Activated CD8-positive, alpha-beta memory T cell treated with anti-CD3 and anti-CD28 coated beads for 1 hour (primary cell): Measurements from ENCODE around the gene HYCC2.
"Not testable (repeated sequence)": the region's sequence is repeated elsewhere in the genome, so short reads cannot be mapped to it uniquely, and the experiment has no call there.

ENCODE experiments used
- DNase-seq, 2 donors: peaks; one replicate each; pipeline ENCODE4 v3.0.0-alpha.2; 2020; ENCODE audit warnings: low read depth in 1 of 2; ENCODE audit errors: extremely low read depth in 1 of 2

The HYCC2 gene

DNA sequence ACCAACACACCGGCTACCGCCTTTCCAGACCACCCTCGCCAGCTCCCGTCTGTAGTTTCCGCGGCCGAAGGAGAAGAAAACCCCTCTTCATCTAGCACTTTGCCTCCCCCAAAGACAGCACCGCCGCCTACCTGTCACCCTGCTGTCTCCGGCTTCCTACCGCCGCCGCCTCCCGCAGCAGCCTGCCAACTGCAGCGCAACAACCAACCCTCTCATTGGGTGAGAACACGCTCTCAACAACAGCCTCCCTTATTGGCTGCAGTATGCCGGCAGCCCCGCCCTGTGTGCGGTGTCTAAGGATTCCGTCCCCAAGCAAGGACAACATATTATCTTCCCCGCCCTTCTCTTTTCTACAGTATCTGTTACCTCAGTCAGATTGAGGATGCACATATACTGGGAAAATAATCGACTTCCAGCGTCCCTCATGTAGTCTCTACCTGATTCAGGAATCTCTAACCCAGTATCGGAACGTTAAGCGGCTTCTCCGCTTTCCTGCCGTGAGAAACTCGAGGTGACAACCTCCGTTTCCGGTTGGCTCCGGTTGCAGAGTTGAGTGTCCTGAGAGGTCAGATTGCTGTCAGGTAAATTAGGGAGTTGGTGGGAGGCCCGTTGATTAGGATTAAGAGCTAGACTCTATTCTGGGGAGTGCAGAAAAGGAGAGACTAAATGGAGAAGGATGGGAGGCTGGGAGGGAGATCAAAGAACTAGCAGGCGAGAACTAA is at the start of gene HYCC2, which contains the start of gene NDUFB3:
HYCC2 (minus strand) TSS at position 193 of the 722 bp plus-strand sequence. CDS start 47,662 bp downstream, outside the sequence.
NDUFB3 (plus strand) TSS at position 523 of the 722 bp plus-strand sequence. CDS start 6,882 bp downstream, outside the sequence.
- DNase-seq = peak; percentile 80 to 84

DNA sequence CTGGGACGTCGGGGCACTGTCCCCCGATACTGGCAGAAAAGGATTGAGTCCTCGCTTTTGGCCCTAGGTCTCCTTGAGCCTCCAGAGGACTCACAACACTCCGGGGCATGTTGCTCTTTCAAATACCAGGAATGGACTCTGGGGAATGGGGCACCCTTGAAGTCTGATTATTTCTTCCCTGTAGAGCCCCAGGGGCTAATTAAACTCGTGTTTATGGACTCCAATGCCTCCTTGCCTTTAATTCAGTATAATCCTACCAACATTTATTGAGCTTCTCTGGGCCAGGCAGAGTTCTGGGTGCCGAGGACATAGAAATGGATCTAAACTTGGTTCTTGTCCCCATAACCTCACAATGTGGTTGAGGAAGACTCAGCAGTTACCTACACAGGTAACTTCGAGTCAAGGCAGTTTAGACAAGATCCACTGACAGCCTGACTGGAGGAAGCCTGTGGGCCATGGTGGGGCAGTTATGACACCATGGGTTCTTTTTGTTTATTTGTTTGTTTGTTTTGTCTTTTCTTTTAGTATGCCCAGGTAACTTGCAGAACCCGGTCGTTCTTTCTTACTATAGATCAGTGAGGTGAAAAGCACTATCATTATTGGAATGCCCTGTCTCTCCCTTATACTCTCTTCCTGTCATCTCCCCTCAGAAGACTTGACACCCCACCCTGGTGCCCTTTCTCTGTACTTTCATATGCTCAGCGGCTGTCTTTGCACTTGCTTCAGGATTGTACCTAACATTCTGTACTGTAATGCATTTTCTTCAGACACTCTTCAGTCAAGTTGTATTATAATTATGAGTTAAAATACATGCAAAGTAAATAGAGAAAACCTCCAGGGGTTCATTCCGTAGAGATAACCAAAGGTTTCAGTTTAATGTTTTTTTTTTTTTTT is 47.7 kb upstream of the HYCC2 start:
- DNase-seq = no peak

DNA sequence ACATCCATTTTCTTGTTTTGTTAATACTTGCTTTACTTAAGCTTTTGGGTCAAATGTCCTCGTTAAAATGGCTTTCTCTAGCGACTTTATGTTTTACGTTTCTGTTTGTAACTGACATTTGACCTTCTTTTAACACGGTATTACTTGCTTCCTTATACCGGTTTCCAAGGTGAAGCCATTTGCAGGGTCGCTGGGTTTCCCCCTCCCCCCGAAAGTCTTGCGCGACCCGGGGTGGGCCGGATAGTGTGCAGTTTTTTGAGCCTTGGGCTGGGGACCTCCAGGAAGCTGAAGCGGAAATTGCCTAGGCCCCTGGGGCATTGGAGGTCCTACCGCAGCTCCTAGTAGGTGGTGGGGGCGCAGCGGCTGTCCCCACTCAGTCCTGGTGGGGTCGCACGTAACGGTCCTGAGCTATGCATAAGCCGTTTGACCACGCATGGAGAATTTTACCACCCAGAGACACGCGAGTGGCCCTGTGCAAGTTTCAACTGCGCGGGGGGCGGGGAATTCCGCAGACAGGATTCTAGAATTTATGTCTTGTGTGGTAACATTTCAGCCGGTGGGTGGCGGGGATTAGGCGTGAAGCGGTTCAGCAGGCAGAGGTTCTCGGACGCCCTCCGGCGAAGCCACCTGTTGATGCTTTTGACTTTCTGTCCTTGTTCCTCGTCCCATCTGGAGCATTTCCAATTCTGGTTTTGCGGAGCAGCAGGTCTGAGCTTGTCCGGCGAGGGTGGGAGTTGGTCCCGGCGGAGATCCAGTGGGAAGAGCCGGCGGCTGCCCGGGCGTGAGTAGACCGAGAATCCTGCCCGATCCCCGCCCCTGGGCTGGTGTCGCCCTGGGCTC is 46.9 kb upstream of the HYCC2 start:
- DNase-seq = peak; percentile 69 to 77

DNA sequence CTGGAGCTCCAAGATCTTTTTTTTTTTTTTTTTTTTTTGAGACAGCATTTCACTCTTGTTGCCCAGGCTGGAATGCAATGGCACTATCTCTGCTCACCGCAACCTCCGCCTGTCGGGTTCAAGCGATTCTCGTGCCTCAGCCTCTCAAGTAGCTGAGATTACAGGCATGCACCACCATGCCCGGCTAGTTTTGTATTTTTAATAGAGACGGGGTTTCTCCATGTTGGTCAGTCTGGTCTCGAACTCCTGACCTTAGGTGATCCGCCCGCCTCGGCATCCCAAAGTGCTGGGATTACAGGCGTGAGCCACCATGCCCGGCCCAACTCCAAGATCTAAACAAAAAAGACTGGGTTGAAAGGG is 46.2 kb upstream of the HYCC2 start:
- DNase-seq = not testable (repeated sequence)

DNA sequence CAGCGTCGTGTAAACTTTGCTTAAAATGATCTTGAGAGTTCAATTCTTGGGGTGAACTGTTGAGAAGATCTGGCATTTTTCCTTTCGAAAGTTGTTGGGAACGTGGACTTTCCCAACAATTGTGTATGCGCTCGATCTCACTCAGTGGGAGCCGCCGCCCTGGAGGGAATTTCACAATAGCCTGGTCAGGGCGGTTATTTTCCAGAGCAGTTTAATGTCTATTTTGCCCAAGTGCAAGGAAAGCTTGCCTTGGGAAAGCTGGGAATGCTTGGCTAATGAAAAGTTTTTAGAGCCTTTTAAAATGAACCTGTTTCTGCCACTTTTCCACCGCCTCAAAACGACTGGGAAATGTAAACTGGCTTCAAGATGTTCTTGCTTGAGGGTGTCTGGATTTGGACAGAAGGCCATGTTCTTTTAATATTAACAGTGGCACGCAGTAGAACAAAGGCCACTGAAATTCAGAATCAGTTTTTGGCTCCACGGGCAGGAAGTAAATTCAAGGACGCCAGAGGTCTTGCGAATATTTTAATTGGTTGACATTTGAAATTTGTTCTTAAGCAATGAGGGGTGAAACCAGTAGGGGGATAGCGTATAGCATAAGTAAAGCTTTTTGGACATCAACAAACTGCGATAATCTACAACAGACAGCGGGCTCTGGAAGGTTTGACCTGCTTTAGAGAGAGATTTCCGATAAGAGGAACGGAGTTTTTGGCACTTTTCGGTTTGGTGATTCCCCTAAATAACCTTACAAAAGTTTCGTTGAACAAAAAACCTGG is 45.7 kb upstream of the HYCC2 start:
- DNase-seq = no peak

DNA sequence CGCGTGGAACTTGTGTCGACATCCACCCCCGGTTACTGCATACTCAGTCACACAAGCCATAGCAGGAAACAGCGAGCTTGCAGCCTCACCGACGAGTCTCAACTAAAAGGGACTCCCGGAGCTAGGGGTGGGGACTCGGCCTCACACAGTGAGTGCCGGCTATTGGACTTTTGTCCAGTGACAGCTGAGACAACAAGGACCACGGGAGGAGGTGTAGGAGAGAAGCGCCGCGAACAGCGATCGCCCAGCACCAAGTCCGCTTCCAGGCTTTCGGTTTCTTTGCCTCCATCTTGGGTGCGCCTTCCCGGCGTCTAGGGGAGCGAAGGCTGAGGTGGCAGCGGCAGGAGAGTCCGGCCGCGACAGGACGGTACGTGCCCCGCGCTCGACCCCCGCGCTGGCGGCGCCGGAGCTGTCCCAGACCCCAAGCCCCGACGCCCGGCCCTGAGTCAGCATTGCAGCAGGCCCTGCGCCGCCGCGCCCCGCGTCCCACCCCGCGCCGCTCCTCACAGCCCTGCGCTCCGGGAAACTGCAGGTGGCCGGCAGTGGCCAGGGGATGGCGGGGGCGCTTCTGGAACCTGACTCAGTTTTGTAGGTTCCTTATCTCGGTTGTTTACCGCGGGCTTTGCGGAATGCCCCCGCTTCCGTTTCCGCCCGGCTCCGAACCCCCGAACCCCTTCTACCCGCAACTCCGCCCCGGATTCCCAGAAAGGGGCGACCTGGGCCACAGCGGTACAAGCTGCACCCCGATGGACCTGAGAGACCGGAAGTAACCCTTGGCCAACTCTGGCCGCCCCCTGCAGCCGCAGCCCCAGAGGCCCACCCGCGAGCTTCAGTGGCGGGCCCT is 44.9 kb upstream of the HYCC2 start, which contains the start of gene CFLAR:
CFLAR (plus strand) TSS at position 50 of the 844 bp plus-strand sequence. CDS start 13,702 bp downstream, outside the sequence.
- peak in 1 of 2 donors; percentile 60 for DNase-seq

DNA sequence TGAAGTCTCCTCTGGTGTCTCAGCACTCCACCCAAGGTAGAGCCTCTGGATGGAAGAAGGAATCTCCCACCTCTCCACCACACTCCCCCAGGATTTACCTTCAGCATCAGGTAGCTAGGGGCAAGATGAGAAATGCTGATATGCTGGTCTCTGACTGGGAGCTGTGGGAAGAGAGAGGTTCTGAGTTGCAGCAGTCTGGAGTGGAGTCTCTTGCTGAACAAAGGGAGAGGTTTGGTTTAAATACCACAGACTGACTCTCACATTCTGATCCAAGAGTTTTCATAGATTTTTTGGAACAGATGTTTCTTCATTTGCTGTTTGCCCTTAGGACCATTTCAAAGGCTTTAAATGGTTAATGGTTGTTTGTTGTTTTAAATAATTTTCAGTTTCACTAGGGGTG is 43.4 kb upstream of the HYCC2 start:
- DNase-seq = no peak

DNA sequence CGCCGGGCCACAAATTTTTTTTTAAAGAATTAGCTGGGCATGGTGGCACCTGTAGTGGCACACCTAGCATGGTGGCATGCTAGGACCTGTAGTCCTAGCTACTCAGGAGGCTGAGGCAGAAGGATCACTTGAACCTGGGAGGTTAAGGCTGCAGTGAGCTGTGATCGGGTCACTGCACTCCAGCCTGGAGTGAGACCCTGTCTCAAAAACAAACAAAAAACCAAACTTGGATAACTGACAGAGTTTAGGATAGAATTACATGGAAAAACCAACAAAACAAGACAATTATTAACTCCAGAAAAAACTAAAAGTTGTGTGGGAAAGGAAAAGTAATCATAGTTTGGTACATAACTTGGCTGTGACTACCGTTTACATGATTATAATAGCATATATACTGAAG is 42.9 kb upstream of the HYCC2 start:
- no peak for DNase-seq

DNA sequence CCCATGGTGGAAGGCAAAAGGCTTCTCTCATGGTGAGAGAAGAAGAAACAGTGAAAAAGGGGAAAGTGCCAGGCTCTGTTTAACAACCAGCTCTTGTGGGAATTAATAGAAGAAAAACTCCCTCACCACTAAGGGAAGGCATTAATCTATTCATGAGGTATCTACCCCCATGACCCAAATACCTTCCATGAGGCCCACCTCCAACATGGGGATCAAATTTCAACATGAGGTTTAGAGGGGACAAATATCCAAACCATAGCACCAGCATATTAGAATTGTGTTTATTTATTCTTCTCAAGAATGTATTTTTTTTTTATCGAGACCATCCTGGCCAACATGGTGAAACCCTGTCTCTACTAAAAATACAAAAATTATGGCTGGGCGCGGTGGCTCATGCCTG is 39.6 kb upstream of the HYCC2 start:
- no peak for DNase-seq

DNA sequence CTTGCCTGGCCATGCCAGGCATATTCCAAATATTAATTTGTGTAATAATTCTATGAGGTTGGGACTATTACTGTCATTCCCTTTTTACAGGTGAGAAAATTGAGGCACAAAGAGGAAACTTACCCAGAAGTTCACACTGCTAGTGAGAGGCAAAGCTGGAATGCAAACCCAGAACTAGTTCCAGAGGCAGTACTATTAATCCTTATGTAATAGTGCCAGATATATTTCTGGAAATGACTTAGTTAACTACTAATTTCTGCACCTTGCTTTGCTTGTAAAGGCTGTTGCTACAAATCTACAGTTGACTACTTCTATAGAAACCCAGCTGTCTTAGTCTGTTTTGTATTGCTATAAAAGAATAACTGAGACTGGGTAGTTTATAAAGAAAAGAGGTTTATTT is 39.1 kb upstream of the HYCC2 start:
- no peak for DNase-seq

DNA sequence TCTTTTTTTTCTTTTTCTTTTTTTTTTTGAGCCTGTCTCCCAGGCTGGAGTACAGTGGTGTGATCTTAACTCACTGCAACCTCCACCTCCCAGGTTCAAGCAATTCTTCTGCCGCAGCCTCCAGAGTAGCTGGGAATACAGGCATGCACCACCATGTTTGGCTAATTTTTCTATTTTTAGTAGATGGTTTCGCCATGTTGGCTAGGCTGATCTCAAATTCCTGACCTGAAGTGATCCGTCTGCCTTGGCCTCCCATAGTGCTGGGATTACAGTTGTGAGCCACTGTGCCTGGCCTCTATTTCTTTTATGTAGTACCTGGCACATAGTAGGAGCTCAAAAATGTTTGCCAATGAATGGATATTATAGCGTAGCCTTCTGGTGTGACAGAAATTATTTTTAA is 37.7 kb upstream of the HYCC2 start:
- DNase-seq = no peak

DNA sequence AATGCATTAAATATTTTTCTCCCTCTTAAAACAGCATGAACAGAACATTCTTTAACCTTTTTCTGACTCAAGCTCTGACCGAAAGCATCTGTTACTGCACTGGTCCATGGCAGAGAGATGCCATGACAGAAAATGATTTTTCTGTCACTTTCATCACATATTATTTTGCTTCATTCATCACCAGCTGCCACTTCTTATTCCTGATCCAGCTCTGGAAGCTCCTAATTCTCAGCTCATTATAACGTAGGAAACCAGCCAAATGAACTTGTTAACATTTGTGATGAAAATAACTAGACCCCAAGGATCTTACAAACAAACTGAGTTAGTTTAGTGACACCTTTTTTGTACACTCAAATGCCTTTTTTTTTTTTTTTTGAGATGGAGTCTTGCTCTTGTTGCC is 36.9 kb upstream of the HYCC2 start:
- DNase-seq = no peak

DNA sequence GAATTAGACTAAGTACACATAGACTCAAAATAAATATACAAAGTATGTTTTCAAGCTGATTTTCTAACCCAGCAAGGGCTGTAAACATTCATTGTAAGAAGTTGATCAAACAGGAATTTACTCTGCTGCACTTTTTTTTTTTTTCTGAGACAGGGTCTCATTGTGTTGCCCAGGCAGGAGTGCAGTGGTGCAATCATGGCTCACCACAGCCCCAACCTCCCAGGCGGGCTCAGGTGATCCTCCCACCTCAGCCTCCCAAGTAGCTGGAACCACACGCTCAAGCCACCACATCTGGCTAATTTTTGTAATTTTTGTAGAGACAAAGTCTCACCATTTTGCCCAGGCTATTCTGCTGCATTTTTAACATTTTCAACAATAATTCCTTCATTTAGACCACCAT is 36.2 kb upstream of the HYCC2 start:
- DNase-seq = no peak

DNA sequence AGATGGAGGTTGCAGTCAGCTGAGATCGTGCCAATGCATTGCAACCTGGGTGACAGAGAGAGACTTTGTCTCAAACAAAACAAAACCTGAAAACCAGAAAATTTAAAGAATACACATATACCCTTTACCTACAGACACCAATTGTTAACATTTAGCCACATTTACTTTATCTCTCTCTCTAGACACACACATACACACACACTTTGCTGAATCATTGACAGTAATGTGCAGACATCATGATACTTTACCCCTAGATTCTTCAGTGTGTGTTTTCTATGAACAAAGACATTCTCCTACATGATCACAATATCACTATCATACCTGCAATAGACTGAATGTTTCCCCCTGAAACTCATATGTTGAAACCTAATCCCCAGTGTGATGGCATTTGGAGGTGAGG is 34.3 kb upstream of the HYCC2 start:
- DNase-seq = no peak

DNA sequence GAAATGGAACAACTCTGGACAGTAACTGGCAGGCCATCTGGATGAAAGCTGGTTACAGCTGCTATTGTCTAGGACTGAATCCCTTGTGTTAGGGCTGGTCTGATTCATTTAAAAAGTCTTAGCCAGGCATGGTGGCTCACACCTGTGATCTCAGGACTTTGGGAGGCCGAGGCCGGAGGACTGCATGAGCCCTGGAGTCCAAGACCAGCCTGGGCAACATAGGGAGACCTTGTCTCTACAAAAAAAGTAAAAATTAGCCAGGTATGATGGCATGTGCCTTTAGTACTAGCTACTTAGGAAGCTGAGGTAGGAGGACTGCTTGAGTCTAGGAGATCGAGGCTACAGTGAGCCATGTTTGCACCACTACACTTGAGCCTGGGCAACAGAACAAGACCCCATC is 29.0 kb upstream of the HYCC2 start:
- no peak for DNase-seq

DNA sequence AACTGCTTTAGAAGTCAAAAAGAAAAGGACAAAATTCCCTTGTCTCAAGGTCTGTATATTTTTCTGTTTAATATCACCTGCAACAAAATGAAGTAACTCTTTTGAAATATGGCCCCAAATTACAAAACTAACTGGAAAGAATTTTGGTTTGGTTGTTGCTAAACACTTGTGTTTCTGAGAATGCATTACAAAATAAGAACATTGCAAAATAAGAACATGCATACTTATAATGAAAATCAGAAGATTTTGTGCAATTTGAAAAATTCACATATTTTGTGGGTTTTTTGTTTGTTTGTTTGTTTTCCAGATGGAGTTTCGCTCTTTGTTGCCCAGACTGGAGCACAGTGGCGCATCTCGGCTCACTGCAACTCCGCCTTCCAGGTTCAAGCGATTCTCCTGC is 22.1 kb upstream of the HYCC2 start:
- DNase-seq = no peak

DNA sequence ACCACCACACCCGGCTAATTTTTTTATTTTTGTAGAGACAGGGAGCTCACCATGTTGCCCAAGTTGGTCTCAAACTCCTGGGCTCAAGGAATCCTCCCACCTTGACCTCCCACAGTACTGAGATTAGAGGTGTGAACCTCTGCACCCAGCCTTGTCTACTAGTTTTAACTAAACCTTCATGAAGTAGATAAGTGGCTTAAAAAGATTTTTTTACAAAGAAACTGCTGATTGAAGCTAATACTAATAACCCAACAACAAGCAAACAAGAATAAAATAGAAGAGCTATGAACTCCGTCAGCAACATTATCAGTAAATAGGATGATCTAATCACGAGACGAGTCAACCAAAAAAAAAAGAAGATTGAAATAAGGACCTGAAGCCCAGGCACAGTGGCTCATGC is 19.1 kb upstream of the HYCC2 start:
- DNase-seq = no peak

DNA sequence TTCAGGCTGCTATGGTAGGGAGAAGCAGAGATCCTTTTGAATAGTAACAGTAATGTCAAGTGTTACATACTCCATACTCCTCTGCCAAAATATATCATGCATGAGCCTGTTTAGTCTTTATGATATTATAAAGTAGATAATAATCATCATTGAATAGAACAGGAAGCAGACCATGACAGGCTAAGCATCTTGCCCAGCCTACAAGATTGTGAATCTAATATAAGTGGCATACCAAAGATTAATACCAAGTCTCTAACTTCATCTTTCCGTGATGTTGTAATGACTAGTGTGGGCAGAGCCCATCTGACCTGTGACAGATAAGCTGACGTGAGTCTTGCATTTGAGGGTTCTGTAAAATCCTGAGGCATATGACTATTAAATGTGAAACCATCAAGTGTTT is 13.4 kb upstream of the HYCC2 start:
- DNase-seq = no peak

DNA sequence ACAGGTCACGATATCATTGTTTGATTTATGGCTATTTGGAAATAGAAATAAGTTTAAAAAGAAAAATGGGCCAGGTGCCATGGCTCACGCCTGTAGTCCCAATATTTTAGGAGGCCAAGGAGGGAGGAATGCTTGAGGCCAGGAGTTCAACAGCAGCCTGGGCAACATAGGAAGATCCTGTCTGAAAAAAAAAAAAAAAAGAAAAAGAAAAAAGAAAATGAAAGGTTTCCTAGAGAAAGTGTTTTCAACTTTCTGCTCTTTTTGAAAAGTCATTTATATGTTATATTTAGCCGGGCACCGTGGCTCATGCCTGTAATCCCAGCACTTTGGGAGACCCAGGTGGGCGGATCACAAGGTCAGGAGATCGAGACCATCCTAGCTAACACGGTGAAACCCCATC is 3.5 kb upstream of the HYCC2 start:
- DNase-seq = no peak
